Activated CD8-positive, alpha-beta memory T cell treated with anti-CD3 and anti-CD28 coated beads for 24 hours (primary cell): ENCODE results near the gene RFT1.

Source experiments
- DNase-seq: peaks from one replicate; pipeline ENCODE4 v3.0.0-alpha.2; 2020

The RFT1 gene

GRCh38 chr3:53149699-53150098 lies 19.5 kb upstream of the RFT1 start:
- no peak for DNase-seq

DNA sequence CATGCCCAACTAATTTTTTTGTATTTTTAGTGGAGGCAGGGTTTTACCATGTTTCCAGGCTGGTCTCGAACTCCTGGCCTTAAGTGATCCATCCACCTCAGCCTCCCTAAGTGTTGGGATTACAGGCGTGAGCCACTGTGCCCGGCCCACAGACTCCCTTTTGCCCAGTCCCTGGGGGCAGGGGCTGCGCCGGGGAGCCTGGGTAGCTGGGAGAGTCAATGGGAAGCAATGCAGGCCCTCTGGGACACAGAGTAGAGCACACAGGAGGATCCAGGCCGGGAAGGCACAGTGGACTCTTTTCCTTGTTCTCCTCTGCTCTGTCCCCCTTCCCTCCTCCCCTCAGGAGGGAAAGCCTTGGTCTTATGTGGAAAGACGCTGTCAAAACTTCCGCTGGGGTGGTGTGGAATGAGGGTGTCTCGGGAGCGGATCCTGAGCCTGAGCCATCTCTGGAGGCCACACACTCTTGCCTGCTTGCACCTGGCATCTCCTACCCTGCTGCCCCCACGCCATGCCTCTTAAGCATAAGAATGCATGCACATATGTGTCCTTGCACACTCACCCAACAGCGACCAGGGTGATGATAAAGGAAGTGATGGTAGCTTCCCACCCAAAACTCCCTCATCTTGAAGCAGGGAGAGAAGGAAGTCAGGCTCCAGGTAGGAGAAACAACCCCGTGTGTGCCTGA lies 18.9 kb upstream of the RFT1 start:
- DNase-seq: no peak

- DNase-seq: no peak
These were observed 17.7 kb upstream of the RFT1 start for GRCh38 chr3:53147903-53148400.

- DNase-seq: no peak
These were observed 17.1 kb upstream of the RFT1 start for GRCh38 chr3:53147151-53147902.

GRCh38 chr3:53146319-53146891 lies 16.2 kb upstream of the RFT1 start:
- no peak for DNase-seq

DNA sequence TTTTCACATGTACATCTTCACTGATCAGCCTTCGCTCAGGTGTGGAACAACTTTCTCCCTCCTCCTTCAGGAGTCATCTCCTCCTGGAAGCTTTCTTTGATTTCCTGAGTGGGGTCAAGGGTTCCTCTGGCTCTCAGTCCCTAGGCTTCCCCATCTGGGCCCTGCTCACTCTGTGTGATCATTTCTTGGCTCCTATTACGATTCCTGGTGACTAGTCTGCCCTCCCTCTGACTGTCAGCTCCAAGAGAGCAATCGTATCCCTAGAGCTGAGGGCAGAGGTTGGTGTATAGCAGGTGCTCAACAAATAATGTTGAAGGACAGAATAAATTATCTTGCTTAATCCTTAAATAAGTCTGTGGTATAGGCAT lies 15.5 kb upstream of the RFT1 start:
- DNase-seq: no peak

GRCh38 chr3:53144862-53145712 lies 14.9 kb upstream of the RFT1 start:
- no peak for DNase-seq

- no peak for DNase-seq
These were observed 14.2 kb upstream of the RFT1 start for GRCh38 chr3:53144446-53144845.

DNA sequence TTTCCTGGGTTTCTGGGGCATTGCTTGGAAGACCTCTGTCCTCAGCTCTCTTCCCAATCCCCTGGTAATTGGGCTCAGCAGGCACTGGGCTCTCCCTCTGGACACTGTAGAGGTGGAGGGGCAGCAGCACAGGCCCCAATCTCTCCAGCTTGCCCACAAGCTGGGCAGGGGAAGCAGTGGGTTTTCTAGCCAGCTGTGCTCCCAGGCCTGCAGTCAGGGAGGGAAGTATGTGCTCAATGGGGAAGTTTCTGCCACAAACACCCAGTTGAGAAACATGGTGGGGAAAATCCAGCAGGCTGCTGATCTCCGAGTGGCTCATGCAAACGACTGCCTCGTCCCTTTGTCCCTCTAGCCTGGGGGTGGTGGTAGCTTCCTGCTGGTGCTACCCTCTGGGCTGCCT lies 12.8 kb upstream of the RFT1 start:
- no peak for DNase-seq

- DNase-seq: no peak
These were observed 10.9 kb upstream of the RFT1 start for GRCh38 chr3:53140847-53141845.

- no peak for DNase-seq
These were observed 9.9 kb upstream of the RFT1 start for GRCh38 chr3:53139906-53140846.

DNA sequence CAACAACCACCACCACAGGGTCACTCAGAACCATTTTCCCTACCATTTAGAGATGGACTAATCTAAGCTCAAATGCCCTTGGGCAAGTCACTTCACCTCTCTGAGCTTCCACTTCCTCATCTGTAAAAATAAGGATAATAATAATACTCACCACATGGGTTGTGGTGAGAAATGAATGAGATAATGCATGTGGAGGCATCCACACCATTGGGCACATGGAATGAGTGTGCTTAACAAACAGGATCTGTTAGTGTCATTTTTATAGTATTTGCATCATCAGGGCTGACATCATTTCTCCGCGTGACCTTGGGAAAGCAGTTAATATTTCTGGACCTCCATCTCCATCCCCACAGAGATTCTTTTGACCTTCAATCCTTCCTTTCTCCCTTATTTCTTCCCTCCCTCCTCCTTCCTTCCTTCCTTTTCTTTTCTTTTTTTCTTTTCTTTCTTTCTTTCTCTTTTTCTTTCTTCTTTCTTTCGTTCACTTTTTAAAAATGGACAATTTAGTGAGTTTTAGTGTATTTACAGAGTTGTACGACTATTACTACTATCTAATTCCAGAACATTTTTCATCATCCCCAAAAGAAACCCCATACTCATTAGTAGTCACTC lies 7.7 kb upstream of the RFT1 start:
- DNase-seq: no peak

- DNase-seq: no peak
These were observed 7.0 kb upstream of the RFT1 start for GRCh38 chr3:53137221-53137620.

GRCh38 chr3:53134631-53135232 lies 4.5 kb upstream of the RFT1 start:
- DNase-seq: peak; percentile 81

- no peak for DNase-seq
These were observed 2.1 kb upstream of the RFT1 start for GRCh38 chr3:53132347-53132746.

DNA sequence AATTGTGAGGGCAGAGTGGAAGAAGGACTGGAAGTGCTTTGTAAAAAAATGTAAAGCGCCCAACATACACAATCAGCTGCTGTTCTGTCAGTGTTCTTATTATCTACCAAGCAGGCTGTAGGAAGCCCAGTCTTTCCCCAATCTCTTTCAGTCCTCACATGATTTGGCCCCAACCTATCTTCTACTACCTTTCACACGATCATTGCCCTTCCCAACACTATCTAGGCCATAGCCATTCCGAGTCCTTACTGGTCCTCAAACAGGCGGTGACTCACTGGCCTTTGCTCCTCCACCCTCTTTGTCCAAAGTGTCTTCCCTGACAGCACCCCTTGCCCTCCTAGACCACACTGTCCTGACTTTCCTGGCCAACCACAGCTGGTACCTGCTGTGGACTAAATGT lies 861 bp upstream of the RFT1 start:
- no peak for DNase-seq

GRCh38 chr3:53129344-53129743 lies 891 bp downstream of the RFT1 start:
- DNase-seq: no peak

DNA sequence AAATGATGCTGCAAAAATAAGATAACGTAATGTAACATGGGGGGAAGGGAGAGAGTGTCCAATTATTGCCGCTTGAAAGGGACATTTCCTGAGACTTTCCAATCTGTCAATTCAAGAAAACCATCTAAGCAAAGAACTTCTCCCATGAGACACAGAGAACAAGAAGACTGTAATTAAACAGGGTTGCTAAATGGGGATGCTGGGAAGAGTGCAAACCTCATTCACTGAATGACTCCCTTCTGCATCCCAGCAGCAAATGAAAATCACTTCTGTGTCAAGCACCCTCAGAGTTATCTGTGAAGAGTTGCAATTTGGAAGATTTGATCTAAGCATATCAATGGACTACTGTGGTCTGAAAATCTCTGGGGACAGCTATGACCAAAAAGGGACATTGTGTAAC lies 3.6 kb downstream of the RFT1 start:
- no peak for DNase-seq

- DNase-seq: no peak
These were observed 6.3 kb downstream of the RFT1 start for GRCh38 chr3:53123953-53124352.

GRCh38 chr3:53123510-53123909 lies 6.7 kb downstream of the RFT1 start:
- DNase-seq: no peak
